HG03354 (cell line): ENCODE data around the gene RAB3B.
A peak's percentile ranks its signal among the peaks of the same experiment; 100 is the strongest.
"Not testable (repeated sequence)": the region's sequence is repeated elsewhere in the genome, so short reads cannot be mapped to it uniquely, and the experiment has no call there.

Experiments
- ATAC-seq: cut with Tn5 transposase; IDR thresholded peaks from one replicate; pipeline ENCODE4 v1.9.1; 2021; ENCODE audit warnings: mild to moderate bottlenecking; ENCODE audit not compliant: unreplicated experiment, poor library complexity, severe bottlenecking

Gene RAB3B

DNA sequence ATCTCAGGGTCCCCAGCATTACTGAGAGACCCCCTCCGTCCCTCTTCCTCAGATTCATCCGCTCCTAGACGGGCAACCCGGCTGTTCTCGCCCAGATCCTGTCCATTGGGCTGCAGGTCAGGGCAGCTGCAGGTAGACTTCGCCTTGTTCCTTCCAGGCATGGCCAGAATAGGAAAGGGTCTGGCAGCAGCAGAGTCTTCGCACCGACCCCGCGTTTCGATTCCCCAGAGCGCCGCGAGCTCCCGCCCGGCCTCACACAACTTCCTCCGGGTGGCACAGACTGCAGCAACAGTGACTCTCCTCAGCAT, 112.2 kb downstream of the RAB3B start:
- ATAC-seq = peak; percentile 34

DNA sequence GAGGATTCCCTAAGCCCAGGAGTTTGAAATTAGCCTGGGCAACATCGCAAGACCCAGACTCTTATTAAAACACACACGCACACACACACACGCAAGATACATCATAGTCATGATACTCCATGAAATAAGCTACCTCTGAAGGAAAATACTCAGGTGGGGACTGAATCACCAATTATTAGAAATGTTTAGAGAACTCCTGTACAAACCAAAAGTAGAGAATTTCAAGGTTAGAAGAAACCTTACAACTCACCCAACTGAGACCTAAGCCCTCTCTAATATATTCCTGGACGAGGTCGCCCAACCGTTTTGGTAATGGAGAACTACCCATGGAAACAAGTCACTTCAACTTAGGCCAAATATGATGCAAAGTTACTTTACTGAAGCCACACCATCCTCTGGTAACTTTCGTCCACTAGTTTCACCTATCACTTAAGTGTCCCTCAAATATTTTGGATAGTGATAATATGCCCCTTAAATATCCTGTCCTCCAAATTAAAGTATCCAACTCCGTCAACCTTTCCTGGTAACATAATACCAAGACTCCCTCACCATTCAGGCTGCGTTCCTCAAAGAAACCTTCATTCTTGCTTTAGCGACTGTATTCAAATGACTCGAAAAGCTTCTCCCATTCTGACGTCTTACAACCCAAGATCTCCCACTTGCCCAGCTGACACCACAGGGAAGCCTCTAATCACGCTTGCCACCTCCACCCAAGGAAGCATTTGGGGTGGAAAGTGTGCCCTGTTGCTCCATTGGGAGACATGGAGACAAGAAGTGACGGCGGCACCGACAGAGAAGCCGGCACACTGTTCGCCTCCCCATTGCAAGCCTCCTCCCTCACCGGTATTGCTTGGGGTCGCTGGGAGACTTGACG, 112.8 kb downstream of the RAB3B start:
- ATAC-seq = no peak

DNA sequence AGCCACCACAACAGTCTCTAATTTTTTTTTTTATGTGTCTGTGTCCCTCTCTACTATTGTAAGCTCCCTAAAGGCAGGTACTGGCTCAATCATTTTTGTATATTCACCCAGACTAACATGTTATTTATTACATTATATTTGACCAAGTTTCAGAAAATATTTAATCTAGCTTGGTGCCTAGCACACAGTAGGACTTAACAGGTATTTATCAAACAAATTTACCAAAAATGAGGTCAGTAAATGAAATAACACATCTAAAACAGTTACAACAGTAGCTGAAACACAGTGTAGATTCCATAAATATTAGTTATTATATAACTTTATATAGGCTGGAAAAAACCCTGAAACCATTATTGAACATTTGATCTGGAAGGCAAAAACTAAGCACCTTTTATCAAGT, 114.7 kb downstream of the RAB3B start:
- no peak for ATAC-seq

DNA sequence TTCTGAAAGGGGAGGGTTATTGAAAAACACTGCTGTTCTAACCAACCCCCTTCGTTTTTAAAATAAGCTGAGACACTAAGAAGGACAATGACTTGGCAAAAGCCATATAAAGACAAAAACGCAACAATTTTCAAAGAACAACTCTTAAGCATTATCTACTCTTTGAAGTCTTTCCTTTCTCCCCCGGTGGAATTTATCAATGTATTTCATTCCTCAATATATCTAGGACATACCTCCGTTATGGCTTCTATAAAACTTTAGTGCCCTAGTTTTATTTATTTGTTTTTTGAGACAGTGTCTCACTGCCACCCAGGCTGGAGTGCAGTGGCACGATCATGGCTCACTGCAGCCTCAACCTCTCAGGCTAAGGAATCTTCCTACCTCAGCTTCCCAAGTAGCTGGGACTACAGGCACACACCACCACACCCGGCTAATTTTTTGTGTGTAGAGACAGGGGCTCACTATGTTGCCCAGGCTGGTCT, 115.2 kb downstream of the RAB3B start:
- ATAC-seq = no peak

DNA sequence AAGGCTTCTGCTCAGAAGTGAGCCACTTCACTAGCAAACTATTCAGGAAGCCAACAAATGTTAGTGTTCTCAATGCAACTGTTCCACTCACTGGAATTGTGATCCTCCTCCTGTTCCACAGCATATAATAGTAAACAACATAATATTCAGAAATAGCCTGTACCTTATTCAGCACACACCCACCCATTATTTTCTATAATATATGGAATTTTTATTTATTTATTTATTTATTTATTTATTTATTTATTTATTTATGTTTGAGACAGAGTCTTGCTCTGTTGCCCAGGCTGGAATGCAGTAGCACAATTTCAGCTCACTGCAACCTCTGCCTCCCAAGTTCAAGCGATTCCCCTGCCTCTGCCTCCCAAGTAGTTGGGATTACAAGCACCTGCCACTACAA, 117.2 kb downstream of the RAB3B start:
- ATAC-seq = not testable (repeated sequence)

DNA sequence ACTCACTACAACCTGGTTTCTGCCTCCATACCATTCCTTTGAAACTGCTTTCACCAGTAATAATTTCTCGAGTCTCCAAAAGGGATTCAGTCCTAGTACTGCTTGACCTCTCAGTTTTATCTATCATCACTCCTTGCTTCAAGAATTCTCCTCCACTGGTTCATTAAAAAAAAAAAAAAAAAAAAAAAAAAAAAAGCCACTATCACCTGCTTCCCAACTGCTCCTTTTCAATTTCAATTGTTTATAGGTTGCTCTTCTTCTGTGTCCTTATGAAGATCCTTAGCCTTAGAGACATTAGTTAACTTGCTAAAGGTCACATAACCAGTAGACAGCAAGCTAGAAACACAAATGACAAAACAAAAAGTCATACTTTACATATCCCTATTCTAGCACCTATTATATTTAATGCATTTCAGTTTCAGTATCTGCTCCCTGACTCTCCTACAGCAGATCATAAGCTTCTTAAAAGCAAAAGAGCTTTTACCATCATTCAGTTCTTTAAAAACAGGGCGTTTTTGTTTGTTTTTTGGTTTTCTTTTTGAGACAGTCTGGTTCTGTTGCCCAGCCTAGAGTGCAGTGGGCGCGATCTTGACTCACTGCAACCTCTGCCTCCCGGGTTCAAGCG, 119.0 kb downstream of the RAB3B start:
- ATAC-seq = no peak

DNA sequence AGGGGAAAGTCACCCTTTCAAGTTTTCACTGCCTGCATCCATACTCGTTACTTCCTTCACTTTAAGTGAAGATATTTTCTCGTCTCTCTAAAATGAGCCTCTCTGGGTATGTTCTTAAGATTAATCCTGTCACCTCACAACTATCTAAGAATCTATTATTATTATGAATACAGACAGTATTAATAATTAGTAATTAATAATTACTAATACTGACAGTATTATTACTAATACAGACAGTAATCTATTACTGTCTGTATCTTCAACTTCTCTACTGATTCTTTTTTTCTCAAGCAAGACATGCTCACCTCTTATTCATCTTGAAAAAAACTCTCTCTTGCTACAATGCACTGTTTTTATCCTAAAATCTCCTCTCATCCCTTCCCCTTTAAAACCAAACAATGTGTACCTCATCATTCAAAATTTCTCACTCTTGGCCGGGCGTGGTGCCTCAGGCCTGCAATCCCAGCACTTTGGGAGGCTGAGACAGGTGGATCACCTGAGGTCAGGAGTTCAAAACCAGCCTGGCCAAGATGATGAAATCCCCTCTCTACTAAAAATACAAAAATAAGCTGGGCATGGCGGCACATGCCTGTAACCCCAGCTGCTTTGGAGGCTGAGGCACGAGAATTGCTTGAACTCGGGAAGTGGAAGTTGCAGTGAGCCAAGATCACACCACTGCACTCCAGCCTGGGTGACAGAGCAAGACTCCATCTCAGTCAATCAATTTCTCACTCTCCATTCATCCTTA, 119.7 kb downstream of the RAB3B start:
- ATAC-seq = no peak

DNA sequence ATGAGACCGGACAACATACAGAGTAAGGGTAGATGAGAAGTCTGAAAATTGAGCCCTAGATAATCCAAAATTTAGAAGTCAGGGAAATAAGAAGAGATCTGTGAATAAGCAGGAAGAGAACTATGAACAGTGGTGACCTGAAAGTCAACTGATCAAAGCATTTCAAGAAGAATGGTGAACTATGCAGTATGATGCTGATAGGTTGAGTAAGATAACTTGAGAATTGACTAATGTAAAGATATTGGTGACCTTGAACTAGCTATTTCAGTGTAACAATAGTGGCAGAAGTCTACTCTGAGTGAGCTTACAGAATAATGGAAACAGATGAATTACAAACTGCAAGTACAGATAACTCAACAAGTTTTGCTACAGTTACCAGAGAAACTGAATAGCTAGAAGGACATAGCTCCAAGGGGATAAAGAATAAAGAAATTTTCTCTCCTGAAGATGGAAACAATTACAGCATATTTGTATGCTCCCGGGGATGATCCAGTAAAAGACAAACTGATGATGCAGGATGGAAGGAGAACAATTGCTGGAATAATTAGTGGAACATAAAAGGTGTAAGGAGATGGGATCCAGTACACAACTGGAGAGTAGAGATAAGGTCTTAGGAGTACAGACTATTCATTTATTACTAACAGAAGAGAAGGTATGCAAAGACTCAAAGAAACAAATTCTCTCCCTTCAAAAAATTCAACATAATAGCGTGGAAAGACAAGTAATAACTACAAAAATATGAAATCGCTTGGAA, 122.8 kb downstream of the RAB3B start:
- ATAC-seq = no peak

DNA sequence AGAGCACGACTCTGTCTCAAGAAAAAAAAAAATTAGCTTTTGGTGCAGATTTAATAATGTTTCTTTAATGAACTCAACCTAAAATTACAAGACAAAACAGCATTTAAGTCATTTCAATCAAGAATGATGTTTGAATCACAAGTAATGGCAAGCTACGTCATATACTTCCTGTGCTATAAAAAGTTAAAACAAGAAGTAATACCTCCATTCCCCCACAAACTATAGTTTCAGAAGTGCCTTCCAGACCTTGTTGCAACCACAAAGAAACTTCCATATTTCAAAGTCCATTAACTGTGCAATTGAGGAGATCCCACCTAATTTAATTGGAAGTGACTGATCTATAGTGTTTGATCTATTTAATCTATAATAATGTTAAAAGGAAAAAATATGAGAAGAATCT, 127.1 kb downstream of the RAB3B start:
- ATAC-seq = peak; percentile 77

DNA sequence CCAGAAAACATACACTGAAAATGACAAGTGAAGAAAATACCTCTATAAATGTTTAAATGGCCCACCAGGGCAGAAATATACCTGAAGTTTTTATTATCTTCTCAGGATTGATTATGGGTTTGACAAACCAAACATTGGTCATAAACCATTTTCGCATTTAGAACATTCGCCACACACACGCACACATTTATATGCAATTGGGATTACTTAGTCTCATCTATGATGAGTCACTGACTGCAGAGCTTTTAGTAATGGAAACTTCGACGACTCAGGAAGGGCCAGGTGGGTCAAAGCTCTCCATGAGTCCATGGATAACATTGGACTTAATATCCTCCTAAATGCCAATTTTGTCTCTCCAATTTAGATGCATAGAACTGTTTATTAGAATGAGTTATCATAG, 128.8 kb downstream of the RAB3B start:
- ATAC-seq = no peak

DNA sequence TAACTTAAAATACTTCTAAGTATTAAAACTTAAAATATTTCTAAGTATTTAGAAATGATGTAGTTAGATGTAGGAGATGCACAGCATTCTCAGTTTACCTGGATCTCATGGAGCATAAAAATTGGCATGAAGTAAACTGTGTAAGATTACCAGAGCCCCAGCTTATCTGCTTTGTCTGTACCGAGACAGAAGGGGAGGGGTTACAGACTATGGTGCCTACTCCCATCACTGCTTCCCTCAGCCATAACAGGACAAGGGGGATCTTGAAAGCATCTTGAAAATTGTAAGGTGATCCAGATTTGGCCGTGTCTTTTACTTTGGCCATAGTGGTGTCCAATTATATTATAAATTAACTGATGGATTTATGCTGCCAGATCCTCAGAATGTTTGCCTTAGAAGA, 130.8 kb downstream of the RAB3B start:
- ATAC-seq = no peak

DNA sequence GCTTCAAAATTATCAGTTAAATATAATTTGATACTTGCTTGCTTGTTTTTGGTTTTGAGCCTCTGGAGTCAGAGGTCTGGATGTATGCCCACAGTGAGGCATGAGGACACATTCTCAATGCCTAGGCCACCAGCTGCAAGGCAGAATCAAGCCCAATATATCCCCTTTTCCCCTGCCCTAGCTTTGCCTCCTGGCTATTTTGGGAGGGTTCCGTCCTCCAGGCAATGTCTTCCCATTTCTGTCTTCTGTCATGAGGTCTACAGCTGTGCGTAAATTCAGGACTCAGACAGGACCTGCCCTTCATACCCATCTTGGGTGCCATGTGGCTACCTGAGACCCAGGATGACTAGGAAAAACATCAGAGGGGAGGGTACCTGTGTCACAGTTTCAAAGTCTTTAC, 131.2 kb downstream of the RAB3B start:
- ATAC-seq = no peak

DNA sequence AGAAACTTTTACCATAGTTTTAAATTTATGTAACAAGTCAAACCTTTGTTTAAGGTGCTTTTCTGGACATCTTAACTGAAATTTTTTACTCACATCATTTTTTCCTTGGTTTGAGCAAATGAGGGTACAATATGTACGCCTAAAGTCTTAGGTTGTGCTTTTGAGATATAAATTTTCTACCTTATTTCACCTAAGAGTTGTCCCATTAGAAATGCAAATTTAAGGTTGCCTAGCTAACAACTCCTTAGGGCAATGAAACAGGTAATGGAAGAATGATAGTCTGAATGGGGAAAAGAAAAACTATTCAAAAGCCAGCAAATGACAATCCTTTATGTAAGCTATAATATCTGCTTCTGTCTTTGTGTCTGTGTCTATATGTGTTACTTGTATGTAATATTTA, 131.6 kb downstream of the RAB3B start:
- ATAC-seq = no peak
